Left ventricle myocardium inferior (tissue), 1 donor: Measurements from ENCODE around the gene STK11. TPM values are rescaled to one million over a fixed set of nuclear protein-coding genes. Genes with fewer than 3 reads are reported as not detected.

ENCODE experiments used
- DNase-seq: peaks from one replicate; pipeline ENCODE4 v3.0.0-alpha.2; 2020
- H3K27ac ChIP-seq: fragments of 200-600 bp; replicated peaks from 2 replicates; pipeline ENCODE4 v1.8.0; 2021
- H3K27me3 ChIP-seq: fragments of 200-600 bp; 2 replicates; pipeline ENCODE4 v1.8.0; 2021; ENCODE audit warnings: low read depth
- H3K36me3 ChIP-seq: fragments of 200-600 bp; 2 replicates; pipeline ENCODE4 v1.8.0; 2021
- H3K4me1 ChIP-seq: fragments of 200-600 bp; 2 replicates; pipeline ENCODE4 v1.8.0; 2021
- H3K4me3 ChIP-seq: fragments of 200-600 bp; 2 replicates; pipeline ENCODE4 v1.8.0; 2021; ENCODE audit warnings: mild to moderate bottlenecking, moderate library complexity
- H3K9me3 ChIP-seq: fragments of 200-600 bp; replicated peaks from 2 replicates; pipeline ENCODE4 v1.8.0; 2021
- intact Hi-C: fragments of 100-400 bp; cut with micrococcal nuclease; formaldehyde crosslinking; loops from one replicate; pipeline ENCODE4 v1.11.0; 2022
- total RNA-seq: library from RNA; stranded (reverse); fragmentation: NEBNext Ultra II Directional; extraction: Animal tissue kit (Norgen Biotek cat#: 25700); gene quantifications from one replicate; pipeline ENCODE4 v1.2.1, GENCODE V29; 2021
- TF ChIP-seq, protein P1 (sequence below): fragments of 200-600 bp; IDR thresholded peaks from 2 replicates; pipeline ENCODE4 v1.8.0; 2021; ENCODE audit warnings: antibody characterized with exemption, mild to moderate bottlenecking, borderline replicate concordance
- donor health status: DM: no; HTN: yes; CAD: no; lungs with severe emphysema.

The STK11 gene
- total RNA-seq, 1 donor from 2014 or later, result 50.1 TPM

DNA sequence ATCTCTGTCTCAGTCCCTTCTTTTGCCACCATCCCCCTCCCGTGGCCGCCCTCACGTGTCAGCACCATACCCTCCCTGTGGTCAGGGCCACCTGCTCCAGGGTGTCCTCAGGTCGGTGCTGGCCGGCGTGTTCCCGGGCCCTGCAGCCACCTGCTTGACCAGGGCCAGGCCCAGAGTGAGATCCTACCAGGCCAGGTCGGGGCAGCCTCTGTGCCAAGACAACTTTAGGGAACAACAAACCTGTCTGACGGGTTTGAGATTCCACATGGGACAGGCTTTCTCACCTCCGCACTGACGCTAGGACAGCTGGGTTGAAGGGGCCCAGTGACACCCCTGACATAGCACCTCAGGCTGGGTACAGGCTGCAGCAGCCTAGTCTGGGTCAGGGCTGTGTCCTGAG is 24.0 kb upstream of the STK11 start:
- TF ChIP-seq, protein P1, sequence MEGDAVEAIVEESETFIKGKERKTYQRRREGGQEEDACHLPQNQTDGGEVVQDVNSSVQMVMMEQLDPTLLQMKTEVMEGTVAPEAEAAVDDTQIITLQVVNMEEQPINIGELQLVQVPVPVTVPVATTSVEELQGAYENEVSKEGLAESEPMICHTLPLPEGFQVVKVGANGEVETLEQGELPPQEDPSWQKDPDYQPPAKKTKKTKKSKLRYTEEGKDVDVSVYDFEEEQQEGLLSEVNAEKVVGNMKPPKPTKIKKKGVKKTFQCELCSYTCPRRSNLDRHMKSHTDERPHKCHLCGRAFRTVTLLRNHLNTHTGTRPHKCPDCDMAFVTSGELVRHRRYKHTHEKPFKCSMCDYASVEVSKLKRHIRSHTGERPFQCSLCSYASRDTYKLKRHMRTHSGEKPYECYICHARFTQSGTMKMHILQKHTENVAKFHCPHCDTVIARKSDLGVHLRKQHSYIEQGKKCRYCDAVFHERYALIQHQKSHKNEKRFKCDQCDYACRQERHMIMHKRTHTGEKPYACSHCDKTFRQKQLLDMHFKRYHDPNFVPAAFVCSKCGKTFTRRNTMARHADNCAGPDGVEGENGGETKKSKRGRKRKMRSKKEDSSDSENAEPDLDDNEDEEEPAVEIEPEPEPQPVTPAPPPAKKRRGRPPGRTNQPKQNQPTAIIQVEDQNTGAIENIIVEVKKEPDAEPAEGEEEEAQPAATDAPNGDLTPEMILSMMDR, result no peak
- DNase-seq, result no peak
- peaks cover 7% of the 10 kb centered on the region for H3K4me1 ChIP-seq
- H3K27ac ChIP-seq, result no peak overlapping the region
- H3K4me3 ChIP-seq, result no peak overlapping the region
- intact Hi-C loops, result loop anchor here (10.0 kb wide), 1 partner anchor 57 kb away; no protein-coding TSS in a partner anchor
- H3K36me3 ChIP-seq, result no peaks in the 10 kb centered on the region
- no peaks in the 10 kb centered on the region for H3K9me3 ChIP-seq
- peaks cover 4% of the 10 kb centered on the region for H3K27me3 ChIP-seq

DNA sequence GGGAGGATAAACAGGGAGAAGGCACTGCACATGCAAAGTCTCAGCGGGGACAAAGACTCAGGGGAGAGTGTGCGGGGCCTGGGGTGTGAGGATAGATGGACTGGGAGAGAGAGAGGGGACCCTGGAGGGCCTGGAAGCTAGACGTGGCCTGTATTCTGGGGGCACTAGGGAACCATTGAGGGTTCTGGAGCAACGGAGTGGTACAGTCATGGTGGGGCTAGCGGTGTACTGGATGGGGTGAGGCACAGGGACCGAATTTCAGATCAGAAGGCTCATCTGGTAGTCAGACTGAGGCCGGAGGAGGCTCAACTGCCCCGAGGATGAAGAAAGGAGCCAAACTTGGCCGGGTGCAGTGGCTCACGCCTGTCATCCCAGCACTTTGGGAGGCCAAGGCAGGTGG is 23.5 kb upstream of the STK11 start:
- Histone ChIP-seq H3K27ac (no peak overlapping the region), H3K27me3 (peaks cover 4% of the 10 kb centered on the region), H3K9me3 (no peaks in the 10 kb centered on the region), H3K4me3 (no peak overlapping the region), H3K36me3 (no peaks in the 10 kb centered on the region), H3K4me1 (peaks cover 7% of the 10 kb centered on the region)
- intact Hi-C loops, result loop anchor here (10.0 kb wide), 1 partner anchor 57 kb away; no protein-coding TSS in a partner anchor
- TF ChIP-seq, protein P1, result no peak
- DNase-seq, result no peak

DNA sequence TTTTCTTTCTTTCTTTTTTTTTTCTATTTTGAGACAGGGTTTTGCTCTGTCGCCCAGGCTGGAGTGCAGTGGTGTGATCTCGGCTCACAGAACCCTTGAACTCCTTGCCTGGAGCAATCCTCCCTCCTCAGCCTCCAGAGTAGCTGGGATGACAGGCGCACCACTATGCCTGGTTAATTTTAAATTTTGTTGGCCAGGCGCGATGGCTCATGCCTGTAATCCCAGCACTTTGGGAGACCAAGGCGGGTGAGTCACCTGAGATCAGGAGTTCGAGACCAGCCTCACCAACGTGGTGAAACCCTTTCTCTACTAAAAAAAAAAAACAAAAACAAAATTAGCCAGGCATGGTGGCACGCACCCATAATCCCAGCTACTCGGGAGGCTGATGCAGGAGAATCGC is 22.9 kb upstream of the STK11 start:
- Histone ChIP-seq H3K27me3 (peaks cover 4% of the 10 kb centered on the region), H3K4me1 (peaks cover 7% of the 10 kb centered on the region), H3K36me3 (no peaks in the 10 kb centered on the region), H3K27ac (no peak overlapping the region), H3K9me3 (no peaks in the 10 kb centered on the region), H3K4me3 (no peak overlapping the region)
- DNase-seq, result no peak
- TF ChIP-seq, protein P1, result no peak
- intact Hi-C loops, result loop anchor here (10.0 kb wide), 1 partner anchor 58 kb away; no protein-coding TSS in a partner anchor

DNA sequence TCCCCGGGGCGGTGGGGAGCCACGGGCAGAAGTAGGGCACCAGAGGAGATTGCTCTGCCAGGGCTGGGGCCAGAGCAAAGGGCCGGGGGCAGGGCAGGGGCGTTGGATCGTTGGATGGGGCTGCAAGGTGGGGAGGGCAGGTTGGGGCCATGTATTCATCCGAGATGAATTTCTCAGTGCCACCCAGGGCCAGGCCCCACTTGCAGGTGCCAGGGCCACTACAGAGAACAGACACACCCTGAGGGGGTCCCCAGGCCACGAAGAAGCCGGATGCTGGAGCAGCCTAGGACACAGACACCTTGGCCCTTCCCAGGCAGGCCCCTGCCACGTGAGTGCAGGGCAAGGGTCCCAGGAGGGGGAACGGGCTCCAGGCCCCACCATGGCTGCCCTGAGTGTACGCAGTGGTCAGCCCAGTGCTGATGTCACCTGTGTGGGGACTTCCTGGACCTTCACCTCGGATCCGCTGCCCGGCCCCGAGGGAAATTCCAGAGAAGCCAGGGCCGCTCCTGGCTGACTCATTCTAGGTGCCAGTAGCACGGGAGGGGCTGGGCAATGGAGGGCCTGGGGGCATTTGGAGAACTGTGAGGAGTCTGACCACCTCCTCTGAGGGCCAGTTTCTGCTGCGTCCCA is 21.9 kb upstream of the STK11 start:
- Histone ChIP-seq H3K4me1 (peaks cover 7% of the 10 kb centered on the region), H3K27me3 (peaks cover 4% of the 10 kb centered on the region), H3K9me3 (no peaks in the 10 kb centered on the region), H3K27ac (no peak overlapping the region), H3K36me3 (no peaks in the 10 kb centered on the region), H3K4me3 (no peak overlapping the region)
- TF ChIP-seq, protein P1, result no peak
- intact Hi-C loops, result loop anchor here (10.0 kb wide), 1 partner anchor 59 kb away; no protein-coding TSS in a partner anchor
- DNase-seq, result no peak

DNA sequence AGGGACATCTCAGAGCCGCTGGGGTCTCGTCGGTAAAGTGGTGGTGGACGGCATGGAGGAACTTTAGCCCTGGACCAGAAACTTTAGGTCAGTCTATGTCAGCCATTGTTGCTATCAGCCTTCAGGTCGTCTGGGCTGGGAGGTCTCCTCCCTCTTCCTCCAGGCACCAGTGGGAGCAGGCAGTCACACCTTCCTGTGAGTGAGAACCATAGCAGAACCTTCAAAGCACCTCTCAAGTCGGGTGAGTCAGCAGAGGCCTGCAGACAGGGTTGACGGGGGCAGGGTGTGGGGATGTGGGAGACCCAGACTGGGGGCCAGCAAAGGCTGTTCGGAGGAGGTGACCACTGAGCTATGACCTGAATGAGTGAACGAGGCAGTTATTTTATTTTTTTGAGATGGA is 16.2 kb upstream of the STK11 start:
- Histone ChIP-seq H3K27ac (no peak overlapping the region), H3K9me3 (no peaks in the 10 kb centered on the region), H3K36me3 (no peaks in the 10 kb centered on the region), H3K27me3 (no peaks in the 10 kb centered on the region), H3K4me3 (no peak overlapping the region), H3K4me1 (peaks cover 3% of the 10 kb centered on the region)
- no peak for DNase-seq
- TF ChIP-seq, protein P1, result no peak
- intact Hi-C loops, result loop anchor here (10.0 kb wide), 1 partner anchor 65 kb away; no protein-coding TSS in a partner anchor
